Transverse colon (tissue), 4 donors: ENCODE data around the gene HECW1.

Source experiments
- EP300 ChIP-seq: sonication (generic); formaldehyde crosslinking; IDR thresholded peaks from one replicate; pipeline ENCODE4 v1.6.1; 2017; ENCODE audit warnings: antibody characterized with exemption, low read depth
- POLR2A ChIP-seq: fragments of 450-650 bp; IDR thresholded peaks from one replicate; pipeline ENCODE4 v1.6.1; 2016; ENCODE audit warnings: antibody characterized with exemption, mild to moderate bottlenecking, moderate library complexity
- POLR2AphosphoS5 ChIP-seq, 3 donors: sonication (generic); formaldehyde crosslinking; IDR thresholded peaks; one replicate each; pipeline ENCODE4 v1.6.1; 2016; ENCODE audit warnings: antibody characterized with exemption in 3 of 3
- TF ChIP-seq, protein P1 (sequence below), 5 experiments: fragments of 200-600 bp in 3 of 5; fragments of 450-650 bp in 2 of 5; sonication (generic) in 3 of 5; IDR thresholded peaks; 1 replicate in 2 of 5; 2 replicates in 3 of 5; pipeline ENCODE4 v1.5.1; 2016 to 2017; ENCODE audit warnings: antibody characterized with exemption in 5 of 5, inconsistent platforms in 3 of 5, mild to moderate bottlenecking in 2 of 5, moderate library complexity in 1 of 5

DNA sequence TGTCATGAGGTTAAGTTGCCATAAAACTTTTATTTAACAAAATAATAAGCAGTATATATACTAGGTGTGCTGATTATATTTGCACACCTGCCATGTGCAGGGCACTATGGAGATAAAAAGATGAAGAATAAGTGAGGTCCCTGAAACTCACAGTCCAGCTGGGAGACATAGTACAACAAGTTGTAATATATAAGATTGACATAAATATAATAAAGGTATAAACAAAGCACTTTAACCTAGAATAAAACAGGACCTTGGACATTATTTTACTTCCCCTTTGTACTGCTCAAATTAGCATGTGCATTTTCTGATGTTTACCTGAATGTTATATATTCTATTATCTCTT, 476.7 kb downstream of the HECW1 start:
- TF ChIP-seq, protein P1, sequence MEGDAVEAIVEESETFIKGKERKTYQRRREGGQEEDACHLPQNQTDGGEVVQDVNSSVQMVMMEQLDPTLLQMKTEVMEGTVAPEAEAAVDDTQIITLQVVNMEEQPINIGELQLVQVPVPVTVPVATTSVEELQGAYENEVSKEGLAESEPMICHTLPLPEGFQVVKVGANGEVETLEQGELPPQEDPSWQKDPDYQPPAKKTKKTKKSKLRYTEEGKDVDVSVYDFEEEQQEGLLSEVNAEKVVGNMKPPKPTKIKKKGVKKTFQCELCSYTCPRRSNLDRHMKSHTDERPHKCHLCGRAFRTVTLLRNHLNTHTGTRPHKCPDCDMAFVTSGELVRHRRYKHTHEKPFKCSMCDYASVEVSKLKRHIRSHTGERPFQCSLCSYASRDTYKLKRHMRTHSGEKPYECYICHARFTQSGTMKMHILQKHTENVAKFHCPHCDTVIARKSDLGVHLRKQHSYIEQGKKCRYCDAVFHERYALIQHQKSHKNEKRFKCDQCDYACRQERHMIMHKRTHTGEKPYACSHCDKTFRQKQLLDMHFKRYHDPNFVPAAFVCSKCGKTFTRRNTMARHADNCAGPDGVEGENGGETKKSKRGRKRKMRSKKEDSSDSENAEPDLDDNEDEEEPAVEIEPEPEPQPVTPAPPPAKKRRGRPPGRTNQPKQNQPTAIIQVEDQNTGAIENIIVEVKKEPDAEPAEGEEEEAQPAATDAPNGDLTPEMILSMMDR (IDR thresholded peaks at IDR 0.05), result no peak
- no peak for TF ChIP-seq EP300
- TF ChIP-seq POLR2AphosphoS5 (IDR thresholded peaks at IDR 0.05), result no peak
- no peak for TF ChIP-seq POLR2A
